ENCODE measurements around the gene FAM222B.

The FAM222B gene

DNA sequence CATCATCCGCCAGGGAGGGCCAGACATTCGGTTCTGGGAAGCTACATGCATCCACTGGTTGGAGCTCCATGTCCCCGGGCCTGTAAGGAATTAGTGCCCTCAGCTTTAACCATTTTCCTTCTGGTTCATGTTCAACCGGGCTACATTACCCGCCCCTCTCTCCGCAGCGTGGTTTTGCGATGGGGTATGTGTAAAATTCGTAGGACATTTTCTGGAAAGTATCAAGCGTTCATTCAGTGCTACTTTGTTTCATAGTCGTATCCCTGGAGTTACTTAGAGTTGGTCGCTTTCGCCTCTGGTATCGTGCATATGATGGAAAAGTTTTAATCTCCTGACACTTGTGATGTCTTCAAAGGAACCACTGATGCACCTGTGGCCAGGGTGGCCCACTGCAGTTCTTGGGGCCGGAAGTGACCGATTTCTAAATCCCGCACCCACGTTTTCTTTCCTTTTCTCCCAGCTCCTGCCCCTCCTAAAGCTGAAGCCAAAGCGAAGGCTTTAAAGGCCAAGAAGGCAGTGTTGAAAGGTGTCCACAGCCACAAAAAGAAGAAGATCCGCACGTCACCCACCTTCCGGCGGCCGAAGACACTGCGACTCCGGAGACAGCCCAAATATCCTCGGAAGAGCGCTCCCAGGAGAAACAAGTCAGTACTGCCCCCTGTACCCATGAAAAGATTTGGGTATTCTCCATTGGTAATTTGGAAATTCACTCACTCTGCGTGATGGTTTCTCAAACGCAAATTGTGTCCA lies 122.2 kb downstream of the FAM222B start:
- H3K27ac ChIP-seq: peak overlapping the region; percentile 99
- no peak for DNase-seq (ENCODE audit: low spot score)
- POLR2A ChIA-PET (ENCODE audit: low non-redundant PET): interaction anchor here (0.6 to 1.8 kb wide), 4 partner anchors 10 to 80 kb away, joined by 3 to 11 read pairs (median 6); partner anchors contain the start of gene PROCA1
- TF ChIP-seq, protein P1, sequence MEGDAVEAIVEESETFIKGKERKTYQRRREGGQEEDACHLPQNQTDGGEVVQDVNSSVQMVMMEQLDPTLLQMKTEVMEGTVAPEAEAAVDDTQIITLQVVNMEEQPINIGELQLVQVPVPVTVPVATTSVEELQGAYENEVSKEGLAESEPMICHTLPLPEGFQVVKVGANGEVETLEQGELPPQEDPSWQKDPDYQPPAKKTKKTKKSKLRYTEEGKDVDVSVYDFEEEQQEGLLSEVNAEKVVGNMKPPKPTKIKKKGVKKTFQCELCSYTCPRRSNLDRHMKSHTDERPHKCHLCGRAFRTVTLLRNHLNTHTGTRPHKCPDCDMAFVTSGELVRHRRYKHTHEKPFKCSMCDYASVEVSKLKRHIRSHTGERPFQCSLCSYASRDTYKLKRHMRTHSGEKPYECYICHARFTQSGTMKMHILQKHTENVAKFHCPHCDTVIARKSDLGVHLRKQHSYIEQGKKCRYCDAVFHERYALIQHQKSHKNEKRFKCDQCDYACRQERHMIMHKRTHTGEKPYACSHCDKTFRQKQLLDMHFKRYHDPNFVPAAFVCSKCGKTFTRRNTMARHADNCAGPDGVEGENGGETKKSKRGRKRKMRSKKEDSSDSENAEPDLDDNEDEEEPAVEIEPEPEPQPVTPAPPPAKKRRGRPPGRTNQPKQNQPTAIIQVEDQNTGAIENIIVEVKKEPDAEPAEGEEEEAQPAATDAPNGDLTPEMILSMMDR (conservative IDR thresholded peaks at IDR 0.05; ENCODE audit: low read depth): peak; percentile 12; the same call in 1 of the 2 replicates
- CTCF ChIA-PET: no interaction called here

DNA sequence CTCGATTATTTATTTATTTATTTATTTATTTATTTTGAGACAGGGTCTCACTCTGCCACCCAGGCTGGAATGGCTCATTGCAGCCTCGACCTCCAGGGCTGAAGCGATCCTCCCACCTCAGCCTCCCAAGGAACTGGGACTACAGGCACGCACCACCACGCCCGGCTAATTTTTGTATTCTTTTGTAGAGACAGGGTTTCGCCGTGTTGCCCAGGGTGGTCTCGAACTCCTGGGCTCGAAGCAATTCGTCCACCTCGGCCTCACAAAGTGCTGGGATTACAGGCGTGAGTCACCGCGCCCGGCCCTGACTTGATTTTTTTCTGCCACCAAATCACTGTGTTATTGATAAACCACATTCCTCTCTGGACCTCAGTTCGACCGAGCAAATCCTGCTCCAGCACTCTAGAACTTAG lies 123.6 kb downstream of the FAM222B start:
- TF ChIP-seq, protein P1 (conservative IDR thresholded peaks at IDR 0.05; ENCODE audit: low read depth): no peak
- CTCF ChIA-PET: interaction anchor here (0.8 kb wide), 1 partner anchor 31 kb away, joined by 3 read pairs; no protein-coding TSS in a partner anchor
- peak overlapping the region; percentile 99 for H3K27ac ChIP-seq

DNA sequence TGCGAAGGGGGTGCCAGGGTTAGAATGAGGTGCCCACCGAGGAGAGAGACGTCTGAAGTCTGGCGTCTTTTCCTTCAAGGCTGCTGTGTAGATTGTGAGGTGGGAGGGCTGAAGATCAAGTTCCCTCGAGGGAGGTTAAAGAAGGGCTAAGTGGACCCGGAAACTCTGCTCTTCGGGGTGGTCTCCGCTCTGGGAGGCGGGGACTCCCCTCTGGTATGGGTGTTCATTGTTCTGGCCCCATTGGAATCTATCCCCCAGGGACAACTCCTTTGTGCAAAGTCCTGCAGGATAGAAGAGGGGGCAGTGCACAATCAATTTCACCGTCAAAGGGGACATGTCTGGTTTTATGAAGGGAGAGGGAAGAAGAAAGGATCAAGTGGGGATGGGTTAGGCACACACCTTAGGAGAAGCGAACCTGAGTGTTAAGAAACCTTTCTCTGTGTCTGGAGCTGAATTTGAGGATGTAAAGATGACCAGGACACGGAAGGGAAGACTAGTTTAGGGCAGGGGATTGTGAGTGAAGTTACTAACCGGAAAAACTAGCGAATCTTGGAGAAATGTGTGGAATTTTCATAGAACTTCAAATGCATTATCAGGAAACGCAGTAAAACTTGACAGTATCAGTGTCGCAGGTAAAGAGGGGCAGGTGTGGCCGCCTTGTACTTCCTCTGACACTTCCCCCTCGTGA lies 124.1 kb downstream of the FAM222B start:
- no peak for DNase-seq (ENCODE audit: low spot score)
- TF ChIP-seq, protein P1 (conservative IDR thresholded peaks at IDR 0.05; ENCODE audit: low read depth): no peak
- ChIA-PET POLR2A (ENCODE audit: low non-redundant PET) (no interaction called here), CTCF (no interaction called here)
- H3K27ac ChIP-seq: peak overlapping the region; percentile 99

More for the DNA sequence above, 123.6 kb downstream of the FAM222B start:
- POLR2A ChIA-PET (ENCODE audit: low non-redundant PET): interaction anchor here (0.6 to 1.8 kb wide), 7 partner anchors 8 to 233 kb away, joined by 3 to 11 read pairs (median 5); partner anchors contain the start of genes BLTP2, PHF12 and PROCA1
- DNase-seq (ENCODE audit: low spot score): no peak

DNA sequence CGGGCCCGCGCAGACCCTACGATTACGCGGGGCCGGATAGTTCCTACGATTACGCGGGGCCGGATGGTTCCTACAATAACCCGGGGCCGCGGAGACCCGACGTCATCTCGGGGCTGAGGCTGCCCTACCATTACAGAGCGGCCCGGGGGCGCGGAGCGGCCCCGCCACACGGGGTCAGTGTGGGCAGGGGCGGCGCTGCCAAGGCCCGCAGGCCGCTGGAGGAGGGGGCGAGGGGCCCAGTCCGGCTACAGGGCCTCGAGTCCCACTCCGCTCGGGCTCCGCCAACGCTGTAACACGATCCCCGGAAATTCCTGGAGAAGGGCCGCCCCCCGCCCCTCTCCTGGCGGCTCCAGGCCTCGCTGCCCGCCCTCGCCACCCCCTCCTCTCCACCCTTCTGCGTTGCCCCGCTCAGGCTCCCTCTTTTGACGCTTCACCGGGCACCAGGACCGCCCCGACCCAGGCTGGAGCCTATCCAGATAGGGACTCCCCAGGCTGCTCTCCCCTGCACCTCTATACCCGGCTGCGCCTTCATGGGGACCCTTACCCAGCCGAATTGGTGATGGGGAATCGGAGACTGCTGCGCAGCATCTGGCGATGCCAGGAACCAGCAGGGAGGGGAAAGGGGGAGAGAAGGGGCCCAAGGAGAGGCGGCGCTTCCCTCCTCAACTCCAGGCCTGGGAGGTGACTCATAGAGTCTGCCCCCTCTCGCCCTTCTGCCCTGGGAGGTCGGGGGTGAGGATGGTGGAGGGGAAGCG lies 124.8 kb downstream of the FAM222B start, which contains the start of gene RAB34:
Gene RAB34, minus strand, starts transcription at position 291 of the 755 bp plus-strand sequence. CDS start 602 bp downstream, outside the sequence.
- DNase-seq (ENCODE audit: low spot score): peak; percentile 66
- TF ChIP-seq, protein P1 (conservative IDR thresholded peaks at IDR 0.05; ENCODE audit: low read depth): peak; percentile 44; the same call in 1 of the 2 replicates
- POLR2A ChIA-PET (ENCODE audit: low non-redundant PET): interaction anchor here (0.7 to 1.1 kb wide), 2 partner anchors 56 to 68 kb away, joined by 4 read pairs; partner anchors contain the start of gene SDF2
- H3K27ac ChIP-seq: peak within 1 kb of the TSS; percentile 99
- CTCF ChIA-PET: no interaction called here

DNA sequence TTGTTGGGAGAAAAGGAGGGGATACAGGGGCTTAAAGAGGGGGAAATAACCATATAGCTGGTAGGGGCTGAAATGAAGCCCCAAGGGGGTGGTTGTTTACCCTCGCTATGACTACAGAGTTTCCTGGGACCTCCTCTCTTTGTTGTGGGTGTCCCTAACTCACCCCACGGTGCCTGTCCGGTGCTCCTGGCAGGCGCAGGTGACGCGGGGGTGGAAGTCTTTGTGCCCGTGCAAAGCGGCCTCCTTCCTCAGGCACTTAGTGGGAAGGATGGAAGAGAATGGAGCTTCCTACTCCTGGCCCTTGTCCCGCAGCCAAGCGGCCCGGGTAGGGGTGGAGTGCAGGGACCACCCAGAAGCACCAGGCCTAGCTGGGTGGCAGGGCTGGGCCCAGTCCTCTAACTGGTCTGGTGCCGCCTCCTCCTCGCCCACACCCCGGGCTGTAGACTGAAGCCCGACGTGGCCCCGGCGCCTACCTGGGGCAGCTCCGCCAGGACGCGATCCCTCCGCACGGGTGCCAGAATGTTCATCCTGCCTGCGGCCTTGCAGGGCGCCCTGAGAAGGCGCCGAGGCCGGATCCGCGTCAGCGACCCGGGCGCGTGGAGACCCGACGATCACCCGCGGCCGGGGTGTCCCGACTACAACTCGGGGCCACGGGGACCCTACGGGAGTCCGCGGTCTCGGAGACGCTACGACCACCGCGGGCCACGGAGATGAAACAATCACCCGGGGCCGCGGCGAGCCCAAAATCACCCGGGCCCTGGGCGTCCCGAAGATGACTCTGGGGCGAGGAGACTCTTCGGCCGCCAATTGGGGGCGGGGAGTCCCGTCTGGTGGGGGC lies 125.6 kb downstream of the FAM222B start:
- peak overlapping the region; percentile 99 for H3K27ac ChIP-seq
- DNase-seq (ENCODE audit: low spot score): no peak
- ChIA-PET POLR2A (ENCODE audit: low non-redundant PET) (interaction anchor here (0.7 to 1.1 kb wide), 2 partner anchors 56 to 68 kb away, joined by 4 read pairs; partner anchors contain the start of gene SDF2), CTCF (no interaction called here)
- TF ChIP-seq, protein P1 (conservative IDR thresholded peaks at IDR 0.05; ENCODE audit: low read depth): no peak
